GM18505 (cell line): ENCODE data around the gene HTATIP2.

Experiments used
- ATAC-seq: cut with Tn5 transposase; IDR thresholded peaks from one replicate; pipeline ENCODE4 v1.9.1; 2021; ENCODE audit not compliant: unreplicated experiment
- POLR2A ChIP-seq: IDR thresholded peaks from 4 replicates; pipeline ENCODE4 v1.6.1; 2011; ENCODE audit warnings: borderline replicate concordance; ENCODE audit not compliant: insufficient read depth, insufficient read length; ENCODE audit errors: extremely low read depth

The HTATIP2 gene

GRCh38 chr11:20363500-20364340, at the start of gene HTATIP2:
TSS of gene HTATIP2 (plus strand) at chr11:20363714. CDS start at chr11:20364238, 524 bp downstream.
- ATAC-seq: peak; percentile 96
- peak; percentile 77 for TF ChIP-seq POLR2A

GRCh38 chr11:20315800-20316199, 47.7 kb upstream of the HTATIP2 start:
- ATAC-seq: no peak
- TF ChIP-seq POLR2A: no peak

GRCh38 chr11:20321177-20321576, 42.3 kb upstream of the HTATIP2 start:
- TF ChIP-seq POLR2A: no peak

GRCh38 chr11:20327377-20327935, 36.1 kb upstream of the HTATIP2 start:
- no peak for TF ChIP-seq POLR2A
- ATAC-seq: no peak

More at GRCh38 chr11:20321177-20321576, 42.3 kb upstream of the HTATIP2 start:
- ATAC-seq: no peak

- no peak for ATAC-seq
- no peak for TF ChIP-seq POLR2A
Measured at GRCh38 chr11:20336056-20336455, 27.5 kb upstream of the HTATIP2 start.

GRCh38 chr11:20337526-20338154, 25.9 kb upstream of the HTATIP2 start:
- TF ChIP-seq POLR2A: no peak
- no peak for ATAC-seq

- ATAC-seq: no peak
- no peak for TF ChIP-seq POLR2A
Measured at GRCh38 chr11:20342347-20343141, 21.0 kb upstream of the HTATIP2 start.

GRCh38 chr11:20351136-20351535, 12.4 kb upstream of the HTATIP2 start:
- ATAC-seq: no peak
- no peak for TF ChIP-seq POLR2A

GRCh38 chr11:20351751-20352262, 11.7 kb upstream of the HTATIP2 start:
- no peak for ATAC-seq
- no peak for TF ChIP-seq POLR2A

GRCh38 chr11:20353829-20354434, 9.6 kb upstream of the HTATIP2 start:
- ATAC-seq: peak; percentile 56
- TF ChIP-seq POLR2A: no peak

- TF ChIP-seq POLR2A: no peak
- ATAC-seq: peak; percentile 76
Measured at GRCh38 chr11:20355221-20356219, 8.0 kb upstream of the HTATIP2 start.
